ENCODE measurements around the gene IL20RA.
"Not testable (repeated sequence)": the region's sequence is repeated elsewhere in the genome, so short reads cannot be mapped to it uniquely, and the experiment has no call there.

IL20RA gene

DNA sequence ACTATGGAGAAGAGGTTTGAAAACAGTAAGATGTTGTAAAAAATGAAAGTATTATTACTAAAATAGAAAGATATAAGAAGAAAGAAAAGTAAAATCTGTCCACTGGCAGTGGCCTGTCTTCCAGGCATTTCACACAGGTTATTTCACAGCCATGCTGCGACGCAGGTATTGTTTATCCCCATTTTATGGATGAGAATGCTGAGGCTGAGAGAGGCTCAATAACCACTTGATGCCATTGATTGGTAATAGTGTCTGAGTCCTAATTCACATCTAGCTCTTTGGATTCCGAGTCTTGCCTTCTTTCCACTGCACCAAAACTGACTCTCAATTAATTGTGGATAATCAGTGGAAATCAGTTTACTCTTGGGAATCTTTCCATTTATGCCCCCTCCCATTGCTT is 37.2 kb upstream of the IL20RA start:
- Histone ChIP-seq H3K79me2 (ENCODE audit: insufficient read depth, low read depth) (no peaks in the 10 kb centered on the region), H3K27ac (no peak overlapping the region), H3K4me1 (ENCODE audit: low read depth, poor library complexity, severe bottlenecking) (peaks cover 7% of the 10 kb centered on the region), H3K9ac (no peak overlapping the region), H3K4me3 (IDR thresholded peaks at IDR 0.05; ENCODE audit: insufficient read depth, low read depth, low read length) (no peak overlapping the region), H3K4me2 (no peak overlapping the region), H4K20me1 (ENCODE audit: insufficient read depth) (no peaks in the 10 kb centered on the region), H2AFZ (ENCODE audit: low read depth) (no peak overlapping the region), H3K36me3 (ENCODE audit: insufficient read depth) (no peaks in the 10 kb centered on the region), H3K27me3 (ENCODE audit: insufficient read depth, low read depth) (no peaks in the 10 kb centered on the region)
- TF ChIP-seq, protein P1, sequence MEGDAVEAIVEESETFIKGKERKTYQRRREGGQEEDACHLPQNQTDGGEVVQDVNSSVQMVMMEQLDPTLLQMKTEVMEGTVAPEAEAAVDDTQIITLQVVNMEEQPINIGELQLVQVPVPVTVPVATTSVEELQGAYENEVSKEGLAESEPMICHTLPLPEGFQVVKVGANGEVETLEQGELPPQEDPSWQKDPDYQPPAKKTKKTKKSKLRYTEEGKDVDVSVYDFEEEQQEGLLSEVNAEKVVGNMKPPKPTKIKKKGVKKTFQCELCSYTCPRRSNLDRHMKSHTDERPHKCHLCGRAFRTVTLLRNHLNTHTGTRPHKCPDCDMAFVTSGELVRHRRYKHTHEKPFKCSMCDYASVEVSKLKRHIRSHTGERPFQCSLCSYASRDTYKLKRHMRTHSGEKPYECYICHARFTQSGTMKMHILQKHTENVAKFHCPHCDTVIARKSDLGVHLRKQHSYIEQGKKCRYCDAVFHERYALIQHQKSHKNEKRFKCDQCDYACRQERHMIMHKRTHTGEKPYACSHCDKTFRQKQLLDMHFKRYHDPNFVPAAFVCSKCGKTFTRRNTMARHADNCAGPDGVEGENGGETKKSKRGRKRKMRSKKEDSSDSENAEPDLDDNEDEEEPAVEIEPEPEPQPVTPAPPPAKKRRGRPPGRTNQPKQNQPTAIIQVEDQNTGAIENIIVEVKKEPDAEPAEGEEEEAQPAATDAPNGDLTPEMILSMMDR (conservative IDR thresholded peaks at IDR 0.05; ENCODE audit: low read depth, low read length) = no peak

DNA sequence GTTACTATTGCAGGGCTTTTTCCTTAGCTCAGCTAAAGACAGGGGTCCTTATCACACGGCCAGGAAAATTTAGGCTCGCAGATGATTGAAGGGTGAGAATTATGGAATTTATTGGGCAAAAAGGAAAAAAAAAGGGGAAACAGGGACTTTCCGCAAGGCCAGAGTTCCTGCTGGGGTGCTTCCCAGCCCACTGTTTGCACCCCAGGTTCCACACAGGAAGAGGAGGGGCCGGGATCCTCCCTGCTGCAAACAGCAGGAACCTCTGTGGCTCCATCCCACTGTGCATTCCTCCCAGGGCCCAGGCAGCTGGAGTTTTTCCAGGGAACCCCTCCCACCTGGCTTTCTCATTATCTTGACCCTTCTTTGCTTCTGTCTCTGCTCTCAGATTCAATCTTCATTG is 35.9 kb upstream of the IL20RA start:
- Histone ChIP-seq H3K9ac (no peak overlapping the region), H3K27me3 (ENCODE audit: insufficient read depth, low read depth) (no peaks in the 10 kb centered on the region), H2AFZ (ENCODE audit: low read depth) (no peak overlapping the region), H3K4me1 (ENCODE audit: low read depth, poor library complexity, severe bottlenecking) (peaks cover 7% of the 10 kb centered on the region), H4K20me1 (ENCODE audit: insufficient read depth) (no peaks in the 10 kb centered on the region), H3K4me3 (IDR thresholded peaks at IDR 0.05; ENCODE audit: insufficient read depth, low read depth, low read length) (no peak overlapping the region), H3K36me3 (ENCODE audit: insufficient read depth) (no peaks in the 10 kb centered on the region), H3K4me2 (no peak overlapping the region), H3K79me2 (ENCODE audit: insufficient read depth, low read depth) (no peaks in the 10 kb centered on the region), H3K27ac (no peak overlapping the region)
- TF ChIP-seq, protein P1 (conservative IDR thresholded peaks at IDR 0.05; ENCODE audit: low read depth, low read length) = no peak

DNA sequence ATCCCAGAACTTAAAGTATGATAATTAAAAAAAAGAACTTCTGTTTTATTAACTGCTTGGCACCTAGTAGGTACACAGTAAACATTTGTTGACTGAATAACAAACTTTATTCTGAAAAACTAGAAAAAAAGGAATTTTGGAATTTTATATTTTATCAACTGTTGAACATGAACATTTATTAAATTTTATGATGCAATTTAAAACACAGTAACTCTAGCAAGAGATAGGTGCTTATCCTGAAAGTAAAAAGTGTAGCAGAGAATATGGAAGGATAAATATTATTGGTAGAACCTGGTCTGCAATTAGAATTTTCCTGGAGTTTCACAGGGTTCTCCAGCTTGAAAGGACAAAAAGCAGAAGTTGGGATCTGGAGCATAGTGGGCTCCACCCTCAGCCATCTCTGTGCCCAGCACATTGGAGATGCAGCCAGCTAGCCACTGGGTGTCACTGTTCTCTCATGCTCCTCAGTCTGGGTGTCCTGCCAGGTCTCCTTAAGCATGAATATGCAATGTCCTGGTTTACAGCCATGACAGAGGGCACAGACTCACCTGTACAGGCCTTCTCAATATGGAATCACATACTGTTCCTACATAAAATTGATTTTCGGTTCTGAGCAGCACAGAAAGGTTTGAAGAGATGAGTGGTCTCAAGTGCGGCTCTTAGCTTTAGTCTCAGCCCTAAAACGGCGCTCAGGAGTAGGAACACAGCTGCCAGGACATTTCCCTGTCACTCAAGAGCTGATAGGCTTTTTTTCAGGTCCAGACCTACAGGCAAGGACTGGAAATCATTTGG is 31.7 kb upstream of the IL20RA start:
- Histone ChIP-seq H3K4me3 (IDR thresholded peaks at IDR 0.05; ENCODE audit: insufficient read depth, low read depth, low read length) (no peak overlapping the region), H3K36me3 (ENCODE audit: insufficient read depth) (no peaks in the 10 kb centered on the region), H3K4me2 (no peak overlapping the region), H2AFZ (ENCODE audit: low read depth) (no peak overlapping the region), H3K27me3 (ENCODE audit: insufficient read depth, low read depth) (no peaks in the 10 kb centered on the region), H4K20me1 (ENCODE audit: insufficient read depth) (no peaks in the 10 kb centered on the region), H3K79me2 (ENCODE audit: insufficient read depth, low read depth) (no peaks in the 10 kb centered on the region), H3K4me1 (ENCODE audit: low read depth, poor library complexity, severe bottlenecking) (no peaks in the 10 kb centered on the region), H3K27ac (no peak overlapping the region), H3K9ac (no peak overlapping the region)
- TF ChIP-seq, protein P1 (conservative IDR thresholded peaks at IDR 0.05; ENCODE audit: low read depth, low read length) = peak; percentile 72

DNA sequence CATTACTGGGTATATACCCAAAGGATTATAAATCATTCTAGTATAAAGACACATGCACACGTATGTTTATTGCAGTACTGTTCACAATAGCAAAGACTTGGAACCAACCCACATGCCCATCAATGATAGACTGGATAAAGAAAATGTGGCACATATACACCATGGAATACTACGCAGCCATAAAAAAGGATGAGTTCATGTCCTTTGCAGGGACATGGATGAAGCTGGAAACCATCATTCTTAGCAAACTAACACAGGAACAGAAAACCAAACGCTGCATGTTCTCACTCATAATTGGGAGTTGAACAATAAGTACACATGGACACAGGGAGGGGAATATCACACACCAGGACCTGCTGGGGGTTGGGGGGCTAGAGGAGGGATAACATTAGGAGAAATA is 31.0 kb upstream of the IL20RA start:
- not testable (repeated sequence) for H3K79me2 ChIP-seq (ENCODE audit: insufficient read depth, low read depth); H3K4me2 ChIP-seq; H3K9ac ChIP-seq; H3K27me3 ChIP-seq (ENCODE audit: insufficient read depth, low read depth); H2AFZ ChIP-seq (ENCODE audit: low read depth); H3K27ac ChIP-seq; H3K4me3 ChIP-seq (IDR thresholded peaks at IDR 0.05; ENCODE audit: insufficient read depth, low read depth, low read length); H4K20me1 ChIP-seq (ENCODE audit: insufficient read depth); H3K4me1 ChIP-seq (ENCODE audit: low read depth, poor library complexity, severe bottlenecking); H3K36me3 ChIP-seq (ENCODE audit: insufficient read depth)

DNA sequence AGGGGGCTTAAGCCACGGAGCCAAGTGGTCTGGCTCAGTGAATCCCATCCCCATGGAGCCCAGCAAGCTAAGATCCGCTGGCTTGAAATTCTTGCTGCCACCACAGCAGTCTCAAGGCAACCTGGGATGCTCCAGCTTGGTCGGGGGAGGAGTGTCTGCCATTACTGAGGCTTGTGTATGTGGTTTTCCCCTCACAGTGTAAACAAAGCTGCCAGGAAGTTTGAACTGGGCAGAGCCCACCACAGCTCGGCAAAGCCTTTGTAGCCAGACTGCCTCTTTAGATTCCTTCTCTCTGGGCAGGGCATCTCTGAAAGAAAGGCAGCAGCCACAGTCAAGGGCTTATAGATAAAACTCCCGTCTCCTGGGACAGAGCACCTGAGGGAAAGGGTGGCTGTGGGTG is 25.5 kb upstream of the IL20RA start:
- no peak overlapping the region for H3K4me3 ChIP-seq (IDR thresholded peaks at IDR 0.05; ENCODE audit: insufficient read depth, low read depth, low read length)
- no peaks in the 10 kb centered on the region for H3K36me3 ChIP-seq (ENCODE audit: insufficient read depth)
- no peaks in the 10 kb centered on the region for H4K20me1 ChIP-seq (ENCODE audit: insufficient read depth)
- no peak overlapping the region for H3K27ac ChIP-seq
- H3K9ac ChIP-seq = no peak overlapping the region
- no peak overlapping the region for H3K4me2 ChIP-seq
- H3K27me3 ChIP-seq (ENCODE audit: insufficient read depth, low read depth) = no peaks in the 10 kb centered on the region
- H2AFZ ChIP-seq (ENCODE audit: low read depth) = no peak overlapping the region
- TF ChIP-seq, protein P1 (conservative IDR thresholded peaks at IDR 0.05; ENCODE audit: low read depth, low read length) = no peak
- no peaks in the 10 kb centered on the region for H3K4me1 ChIP-seq (ENCODE audit: low read depth, poor library complexity, severe bottlenecking)
- no peaks in the 10 kb centered on the region for H3K79me2 ChIP-seq (ENCODE audit: insufficient read depth, low read depth)

Measured in KMS-11 (cell line).